ENCODE results near the gene FAM168A.

DNA sequence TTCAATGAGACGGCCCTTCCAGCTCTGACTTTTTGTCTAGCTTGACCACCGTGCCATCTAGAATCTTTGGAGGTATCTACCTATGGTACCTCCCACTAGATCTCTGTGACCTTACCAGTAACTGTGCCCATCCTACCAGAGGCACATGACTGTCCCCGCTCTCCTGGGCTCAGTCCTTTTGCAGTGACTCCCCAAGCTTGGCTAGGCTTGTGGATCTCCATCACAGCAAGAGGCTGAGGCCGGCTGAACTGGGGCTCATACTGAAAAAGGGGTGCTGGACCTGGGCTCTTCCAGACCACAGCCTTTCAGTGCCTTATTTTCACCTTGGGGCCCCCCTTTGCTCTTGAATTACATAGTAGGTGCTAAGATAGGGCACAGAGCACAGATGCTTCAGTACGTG lies 194.4 kb downstream of the FAM168A start:
- TF ChIP-seq, protein P1, sequence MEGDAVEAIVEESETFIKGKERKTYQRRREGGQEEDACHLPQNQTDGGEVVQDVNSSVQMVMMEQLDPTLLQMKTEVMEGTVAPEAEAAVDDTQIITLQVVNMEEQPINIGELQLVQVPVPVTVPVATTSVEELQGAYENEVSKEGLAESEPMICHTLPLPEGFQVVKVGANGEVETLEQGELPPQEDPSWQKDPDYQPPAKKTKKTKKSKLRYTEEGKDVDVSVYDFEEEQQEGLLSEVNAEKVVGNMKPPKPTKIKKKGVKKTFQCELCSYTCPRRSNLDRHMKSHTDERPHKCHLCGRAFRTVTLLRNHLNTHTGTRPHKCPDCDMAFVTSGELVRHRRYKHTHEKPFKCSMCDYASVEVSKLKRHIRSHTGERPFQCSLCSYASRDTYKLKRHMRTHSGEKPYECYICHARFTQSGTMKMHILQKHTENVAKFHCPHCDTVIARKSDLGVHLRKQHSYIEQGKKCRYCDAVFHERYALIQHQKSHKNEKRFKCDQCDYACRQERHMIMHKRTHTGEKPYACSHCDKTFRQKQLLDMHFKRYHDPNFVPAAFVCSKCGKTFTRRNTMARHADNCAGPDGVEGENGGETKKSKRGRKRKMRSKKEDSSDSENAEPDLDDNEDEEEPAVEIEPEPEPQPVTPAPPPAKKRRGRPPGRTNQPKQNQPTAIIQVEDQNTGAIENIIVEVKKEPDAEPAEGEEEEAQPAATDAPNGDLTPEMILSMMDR (optimal IDR thresholded peaks at IDR 0.05 in 1 of 3, IDR thresholded peaks at IDR 0.05 in 1 of 3, conservative IDR thresholded peaks at IDR 0.05 in 1 of 3; ENCODE audit: extremely low read depth in 1 of 3, insufficient read depth in 2 of 3, low read length in 3 of 3) = no peak
- no peak for TF ChIP-seq EZH2 (IDR thresholded peaks at IDR 0.05; ENCODE audit: low read length)

Data from keratinocyte (primary cell).